K562 treated with DMSO at 1 percent for 4 hours (cell line): ENCODE data around the gene MAP3K14. TPM values are rescaled to one million over a fixed set of nuclear protein-coding genes. Genes with fewer than 3 reads are reported as not detected.

Source experiments
- total RNA-seq: library from RNA; unstranded; fragments of 300-600 nt; gene quantifications from 2 replicates; pipeline ENCODE4 v1.2.3, GENCODE V29; 2022; ENCODE audit not compliant: insufficient read depth

The MAP3K14 gene
- total RNA-seq, result 5.3 TPM in 2 replicates

DNA sequence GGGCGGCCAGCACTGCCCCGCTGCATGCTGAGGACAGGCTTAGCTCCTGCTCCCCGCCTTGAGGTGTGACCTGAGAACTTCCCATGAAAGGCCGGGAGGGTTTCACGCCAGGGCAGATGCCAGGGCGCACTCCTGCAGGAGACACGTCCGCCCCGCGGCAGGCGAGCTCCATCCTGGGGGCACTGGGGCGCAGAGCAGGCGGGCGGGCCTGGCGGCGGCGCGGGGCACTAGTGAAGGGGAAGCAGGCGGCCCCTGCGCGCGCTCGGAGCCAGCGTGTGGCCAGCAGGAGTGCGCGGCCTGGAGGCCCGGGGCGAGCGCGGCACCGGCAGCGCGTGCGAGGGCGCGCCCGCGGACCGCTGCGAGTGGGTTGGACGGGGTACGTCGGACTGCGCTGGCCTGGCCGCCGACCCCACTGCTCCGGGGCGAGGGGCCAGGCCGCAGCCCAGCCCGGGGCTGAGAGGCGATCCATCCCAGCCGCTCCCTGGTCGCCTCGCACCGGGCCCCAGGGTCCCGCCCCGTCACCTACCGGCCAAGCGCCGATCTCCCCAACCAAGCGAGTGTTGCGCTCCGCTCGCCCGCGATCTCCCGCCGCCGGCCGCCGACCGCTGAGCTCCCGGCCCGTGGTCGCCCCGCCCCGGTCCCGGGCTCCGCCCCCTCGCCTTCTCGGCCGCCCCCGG is at the start of gene MAP3K14:
MAP3K14 (minus strand) TSS at position 587 of the 677 bp plus-strand sequence. CDS start 26,275 bp downstream, outside the sequence.

GRCh38 chr17:45261577-45262515 is 55.0 kb downstream of the MAP3K14 start, which contains the start of gene SPATA32:
TSS of gene SPATA32 (minus strand) at chr17:45262094. CDS start at chr17:45262016, 78 bp downstream.

GRCh38 chr17:45221081-45222013 is 95.5 kb downstream of the MAP3K14 start, which contains the start of gene FMNL1:
TSS of gene FMNL1 (plus strand) at chr17:45221885. CDS start at chr17:45222125, 240 bp downstream.

Other genes with a start within 250 kb of the MAP3K14 start
- gene PLCD3, start 184.5 kb downstream of the MAP3K14 start, total RNA-seq, result 13.0 and 45.7 TPM in 2 replicates
- gene ACBD4, start 181.3 kb downstream of the MAP3K14 start, total RNA-seq, result 8.8 and 9.0 TPM in 2 replicates
- gene HEXIM1, start 168.5 kb downstream of the MAP3K14 start, total RNA-seq, result 22.7 and 33.7 TPM in 2 replicates
- gene HEXIM2, start 155.1 kb downstream of the MAP3K14 start, total RNA-seq, result 2.9 and 5.0 TPM in 2 replicates
- 61.9 and 65.1 TPM in 2 replicates for gene FMNL1, start 95.1 kb downstream of the MAP3K14 start, total RNA-seq
- not detected in 2 replicates for gene SPATA32, start 54.9 kb downstream of the MAP3K14 start, total RNA-seq
- 6.8 and 29.3 TPM in 2 replicates for gene ARHGAP27, start 115.8 kb upstream of the MAP3K14 start, total RNA-seq
- gene PLEKHM1, start 173.7 kb upstream of the MAP3K14 start, total RNA-seq, result 15.6 and 34.9 TPM in 2 replicates